Suprapubic skin (tissue), 4 donors: ENCODE results near the gene SMYD3.

Source experiments
- CTCF ChIP-seq, 2 donors: fragments of 200-600 bp in 1 of 2; fragments of 450-650 bp in 1 of 2; sonication (generic) in 1 of 2; IDR thresholded peaks; one replicate each; pipeline ENCODE4 v1.5.1; 2016 to 2019; ENCODE audit warnings: antibody characterized with exemption in 2 of 2, mild to moderate bottlenecking in 1 of 2, moderate library complexity in 1 of 2
- EP300 ChIP-seq: sonication (generic); formaldehyde crosslinking; IDR thresholded peaks from one replicate; pipeline ENCODE4 v1.6.1; 2017; ENCODE audit warnings: antibody characterized with exemption
- POLR2A ChIP-seq, 2 donors: fragments of 450-650 bp; IDR thresholded peaks; one replicate each; pipeline ENCODE4 v1.6.1; 2017; ENCODE audit warnings: antibody characterized with exemption in 2 of 2, mild to moderate bottlenecking in 2 of 2, moderate library complexity in 2 of 2
- POLR2AphosphoS5 ChIP-seq, 3 donors: sonication (generic); formaldehyde crosslinking; IDR thresholded peaks; one replicate each; pipeline ENCODE4 v1.6.1; 2017; ENCODE audit warnings: antibody characterized with exemption in 3 of 3

DNA sequence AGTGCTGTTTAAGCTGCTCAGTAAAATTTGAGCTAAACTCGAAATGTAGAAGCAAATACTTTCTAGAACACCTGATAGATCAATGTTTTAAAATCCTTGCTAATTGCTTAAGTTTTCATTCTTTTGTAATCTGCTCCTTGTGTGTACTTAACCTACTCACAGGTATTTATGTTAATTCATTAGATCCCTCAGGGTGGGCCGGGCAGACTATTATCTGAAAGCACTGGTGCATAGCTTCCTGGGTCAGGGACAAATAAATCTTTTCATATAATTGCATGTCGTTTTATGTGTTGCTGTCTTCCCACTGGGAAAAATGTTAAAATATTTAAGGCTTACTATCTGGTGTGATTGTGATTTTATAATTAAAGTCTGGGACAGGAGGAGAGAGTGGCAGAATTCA, 440.5 kb downstream of the SMYD3 start:
- TF ChIP-seq POLR2A (IDR thresholded peaks at IDR 0.05) (no peak), CTCF (IDR thresholded peaks at IDR 0.05) (no peak), POLR2AphosphoS5 (IDR thresholded peaks at IDR 0.05) (no peak), EP300 (no peak)
